Activated CD4-positive, alpha-beta T cell treated with anti-CD3 and anti-CD28 coated beads, Interleukin-2, Interleukin-6, amounts not matched to agents 100 ng/mL and 50 ng/mL, durations not matched to agents 16 hours and 8 hours (primary cell): ENCODE data around the gene ELOB.

Experiments used
- DNase-seq: peaks from one replicate; pipeline ENCODE4 v3.0.0-alpha.2; 2020

Gene ELOB

GRCh38 chr16:2782583-2783351 is 5.7 kb upstream of the ELOB start:
- DNase-seq, result no peak

- DNase-seq, result no peak
Measured at GRCh38 chr16:2779978-2780898, 3.2 kb upstream of the ELOB start.

DNA sequence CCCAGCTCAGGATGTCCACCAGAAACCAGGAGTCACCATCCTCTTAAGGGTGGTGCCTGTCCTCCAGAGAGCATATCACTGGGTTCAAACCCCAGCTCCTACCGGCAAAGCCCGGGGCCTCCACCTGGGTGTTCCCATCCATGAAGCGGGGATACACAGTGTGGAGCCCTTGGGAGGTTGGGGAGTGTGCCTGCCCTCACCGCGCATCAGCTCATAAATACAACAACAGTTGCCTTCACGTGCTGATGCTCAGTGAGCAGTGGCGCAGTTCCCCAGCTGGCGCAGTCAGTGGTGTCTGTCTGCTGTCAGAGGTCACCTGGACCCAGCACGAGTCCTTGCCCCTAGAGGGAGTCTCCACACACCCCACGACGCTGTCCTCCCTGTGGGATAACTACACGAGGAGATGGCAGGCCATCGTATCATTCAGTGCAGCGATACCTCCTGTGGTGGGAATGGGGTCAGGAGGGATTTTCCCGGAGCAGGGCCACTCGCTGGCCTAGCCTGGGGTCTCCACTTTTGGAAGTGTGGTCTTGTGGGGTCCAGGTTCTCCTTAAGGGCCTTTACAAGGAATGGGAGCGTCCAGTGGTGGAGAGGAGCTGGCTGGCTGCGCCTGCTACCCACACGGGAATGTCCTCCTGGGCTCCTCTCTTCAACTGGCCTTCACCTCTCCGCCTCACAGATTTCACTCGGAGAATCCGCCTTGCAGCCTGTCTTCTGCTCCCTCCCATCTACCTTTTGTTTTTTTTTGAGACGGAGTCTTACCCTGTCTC is 2.3 kb upstream of the ELOB start:
- no peak for DNase-seq

- no peak for DNase-seq
Measured at GRCh38 chr16:2778630-2778958, 1.5 kb upstream of the ELOB start.

GRCh38 chr16:2777903-2778629 is 986 bp upstream of the ELOB start:
- DNase-seq, result peak; percentile 30

GRCh38 chr16:2776500-2777139 is 460 bp downstream of the ELOB start:
- DNase-seq, result peak; percentile 34

DNA sequence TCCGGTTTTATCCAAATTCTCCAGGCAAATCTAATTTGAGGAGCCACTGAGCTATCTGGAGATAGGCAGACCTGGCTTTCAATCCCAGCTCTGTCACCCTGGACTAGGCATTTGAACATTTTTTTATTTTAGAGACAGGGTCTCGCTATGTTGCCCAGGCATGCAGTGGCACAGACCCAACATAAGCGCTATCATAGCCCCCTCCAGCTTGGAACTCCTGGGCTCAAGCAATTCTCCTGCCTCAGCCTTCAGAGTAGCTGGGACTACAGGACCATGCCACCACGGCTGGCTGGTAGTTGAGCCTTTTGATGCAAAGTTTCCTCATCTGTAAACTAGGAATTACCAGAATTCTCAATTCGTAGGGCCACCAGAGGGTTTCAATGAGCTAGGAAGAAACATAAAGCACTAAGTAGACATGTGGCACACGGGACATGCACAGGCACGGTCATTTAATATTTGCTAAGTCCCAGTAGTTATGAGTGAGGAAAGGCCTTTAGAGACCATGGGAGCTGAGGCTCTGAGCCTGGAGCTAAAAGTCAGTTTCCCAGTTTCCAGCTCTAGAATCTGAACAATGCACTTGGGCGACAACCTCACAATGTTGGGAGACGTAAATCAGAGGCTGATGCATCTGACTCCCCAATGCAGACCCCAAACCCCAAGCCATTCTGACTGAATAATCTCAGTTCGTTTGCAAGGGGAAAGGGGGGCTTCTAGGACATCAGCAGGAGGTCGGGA is 1.1 kb downstream of the ELOB start:
- DNase-seq, result no peak

GRCh38 chr16:2775131-2775716 is 1.9 kb downstream of the ELOB start:
- DNase-seq, result no peak

DNA sequence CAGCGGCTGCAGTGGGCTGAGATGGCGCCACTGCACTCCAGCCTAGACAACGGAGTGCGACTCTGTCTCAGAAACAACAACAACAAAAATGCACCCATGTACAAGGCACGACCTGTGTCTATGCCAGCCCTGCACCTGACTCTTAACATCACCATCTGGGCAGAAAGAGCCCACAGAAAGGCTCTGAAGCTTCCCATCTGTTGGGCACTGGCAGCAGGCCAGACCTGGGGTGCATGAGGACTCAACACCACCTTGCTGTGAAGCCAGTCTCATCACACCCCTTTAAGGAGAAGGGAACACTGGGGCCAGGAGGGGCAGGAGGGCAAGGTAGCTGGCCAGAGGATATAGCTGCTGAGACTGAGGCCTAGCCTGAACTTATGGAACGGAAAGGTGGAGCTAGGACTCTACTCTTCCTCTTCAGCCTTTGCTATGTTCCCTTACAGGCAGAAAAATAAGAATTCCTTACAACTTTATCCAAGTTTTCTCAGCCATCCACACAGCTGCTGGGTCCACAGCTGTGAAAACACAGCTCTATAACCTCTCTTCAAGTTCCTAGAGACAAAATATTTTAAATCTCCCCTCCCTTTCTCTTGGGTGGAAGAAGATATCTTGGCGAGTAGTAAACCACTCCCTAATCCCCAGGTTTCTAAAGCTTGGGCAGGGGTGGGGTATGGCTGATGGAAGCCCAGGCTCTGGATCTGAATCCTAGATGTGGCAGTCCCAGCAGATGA is 2.8 kb downstream of the ELOB start:
- DNase-seq, result no peak

DNA sequence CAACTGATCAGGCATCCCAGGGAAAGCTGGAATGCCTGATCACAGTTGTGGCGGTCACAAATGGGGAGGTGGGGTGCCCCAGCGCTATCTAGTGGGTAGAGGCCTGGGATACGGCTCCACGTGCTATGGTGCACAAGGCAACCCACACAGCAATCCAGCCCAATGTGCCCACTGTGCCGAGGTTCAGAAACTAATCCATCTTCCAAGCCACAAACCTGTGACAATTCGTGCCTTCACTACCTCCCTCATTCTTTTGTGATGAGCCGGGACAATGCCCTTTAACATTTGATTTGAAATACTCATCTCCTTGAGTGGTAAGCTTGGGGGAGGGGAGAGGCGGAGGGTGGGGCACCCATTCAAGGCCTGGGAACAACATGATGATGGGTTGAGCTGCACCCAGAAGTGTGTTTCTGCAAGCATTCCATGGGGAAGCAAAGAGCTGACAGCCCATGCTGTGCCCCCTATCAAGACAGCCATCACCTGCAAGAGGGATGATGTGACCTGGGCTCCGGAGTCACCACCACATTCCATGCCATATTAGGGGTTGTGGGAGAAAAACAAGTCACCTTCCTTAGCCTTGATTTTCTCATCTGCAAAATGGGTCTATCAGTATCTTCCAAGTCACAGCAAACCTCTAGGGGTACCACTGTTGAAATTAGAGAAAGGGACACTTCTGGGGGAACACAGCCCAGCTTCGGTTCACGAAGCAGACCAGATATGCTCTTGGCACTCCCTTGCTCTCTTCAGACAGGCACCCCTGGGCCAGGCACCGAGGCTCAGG is 3.7 kb downstream of the ELOB start:
- no peak for DNase-seq

DNA sequence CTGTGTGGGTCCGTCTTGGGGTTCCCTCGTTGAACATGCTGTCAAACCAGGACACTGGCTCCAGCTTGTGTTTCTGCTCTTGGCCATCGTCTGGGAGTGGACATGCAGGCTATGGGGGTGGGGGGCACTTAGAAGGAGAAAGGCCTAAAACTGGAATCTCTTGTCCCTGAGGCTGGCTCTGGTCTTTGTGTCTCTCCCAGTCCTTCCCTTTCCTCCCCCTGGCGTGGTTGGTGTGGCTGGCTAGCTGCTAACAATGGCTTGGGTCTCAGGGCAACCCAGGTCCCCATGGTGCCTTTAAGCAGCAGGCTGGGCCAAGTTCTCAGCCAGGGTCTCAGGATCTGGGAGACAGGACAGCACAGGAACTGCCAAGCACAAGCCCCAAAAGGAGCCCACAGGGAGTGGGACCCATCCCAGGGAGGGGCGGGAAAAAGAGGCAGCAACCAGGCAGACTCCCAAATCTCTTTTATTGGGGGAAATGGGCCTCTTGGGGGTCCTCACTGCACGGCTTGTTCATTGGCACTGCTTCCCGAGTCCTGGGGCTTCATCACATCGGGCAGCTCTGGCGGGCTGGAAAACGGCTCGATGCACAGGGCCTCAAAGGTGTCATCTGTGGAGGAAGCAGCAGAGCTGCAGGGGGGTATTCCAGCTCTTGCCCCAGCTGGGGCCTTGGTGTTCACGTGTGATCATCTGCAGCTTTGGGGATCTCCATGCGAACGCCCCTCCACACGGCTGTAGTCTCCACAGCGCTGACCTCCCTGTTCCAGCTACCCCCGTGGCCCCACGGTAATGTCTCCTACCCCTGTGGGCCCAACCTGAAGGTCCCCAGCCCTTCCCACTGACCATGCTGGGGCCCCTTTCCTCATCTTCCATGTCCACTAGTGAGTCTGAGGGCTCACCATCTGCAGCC is 5.3 kb downstream of the ELOB start:
- no peak for DNase-seq

DNA sequence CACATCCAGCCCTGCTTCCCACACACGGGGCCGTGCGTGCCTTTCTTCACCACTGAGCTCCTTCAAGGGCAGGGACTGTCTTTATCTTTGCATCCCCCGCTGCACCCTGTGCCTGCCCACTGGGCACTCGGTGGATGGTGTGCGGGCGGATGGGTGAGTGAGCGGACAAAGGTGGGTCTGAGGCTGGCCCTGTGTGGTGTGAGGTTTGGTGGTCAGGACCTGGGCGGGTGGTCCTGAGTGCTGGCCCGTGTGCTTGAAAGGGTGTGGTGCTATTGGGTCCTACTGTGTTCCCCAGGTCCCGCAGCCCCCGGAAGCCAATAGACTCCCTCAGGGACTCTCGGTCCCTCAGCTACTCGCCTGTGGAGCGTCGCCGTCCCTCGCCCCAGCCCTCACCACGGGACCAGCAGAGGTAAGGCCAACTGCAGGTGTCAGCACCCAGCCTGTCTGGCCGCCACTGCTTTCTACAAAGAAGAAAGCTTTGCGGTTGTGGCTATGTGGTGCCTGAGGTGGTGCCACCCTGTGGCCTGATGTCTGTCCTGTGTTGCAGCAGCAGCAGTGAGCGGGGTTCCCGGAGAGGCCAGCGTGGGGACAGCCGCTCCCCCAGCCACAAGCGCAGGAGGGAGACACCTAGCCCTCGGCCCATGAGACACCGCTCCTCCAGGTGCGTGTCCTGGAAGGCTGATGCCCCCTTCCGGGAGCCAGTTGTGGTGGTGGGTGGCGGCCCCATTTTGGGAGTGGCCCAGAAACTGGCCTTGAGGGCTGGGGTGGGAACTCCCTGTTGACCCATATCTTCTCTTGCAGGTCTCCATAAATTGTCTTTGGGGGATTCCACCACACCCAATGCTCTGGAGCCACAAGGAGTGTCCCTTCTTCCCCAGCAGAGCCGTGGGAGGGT is 6.8 kb downstream of the ELOB start:
- DNase-seq, result no peak

- DNase-seq, result no peak
Measured at GRCh38 chr16:2769675-2770056, 7.4 kb downstream of the ELOB start.

- no peak for DNase-seq
Measured at GRCh38 chr16:2769100-2769529, 8.0 kb downstream of the ELOB start.

- no peak for DNase-seq
Measured at GRCh38 chr16:2768403-2769089, 8.5 kb downstream of the ELOB start.

GRCh38 chr16:2767891-2768290 is 9.2 kb downstream of the ELOB start:
- no peak for DNase-seq
